Activated B cell treated with CpG ODN at 0.5 μM for 24 hours (primary cell): ENCODE results near the gene GFI1. TPM values are rescaled to one million over a fixed set of nuclear protein-coding genes. Genes with fewer than 3 reads are reported as not detected.

Experiments
- ATAC-seq: fragments of 200-7000 bp; cut with Tn5 transposase; one replicate; pipeline ENCODE4 v1.10.0; 2021; ENCODE audit warnings: low read depth, mild to moderate bottlenecking, moderate library complexity
- CTCF ChIA-PET: fragments of 350-600 bp; sonication (Branson Sonifier 250); formaldehyde crosslinking; loops from one replicate; lab custom pipeline; 2021; ENCODE audit warnings: antibody characterized with exemption; lab: Charles Lee
- POLR2A ChIA-PET: fragments of 350-600 bp; sonication (Branson Sonifier 250); formaldehyde crosslinking; loops from one replicate; lab custom pipeline; 2021; ENCODE audit warnings: antibody characterized with exemption; lab: Charles Lee
- DNase-seq: peaks from one replicate; pipeline ENCODE4 v3.0.0; 2022
- H3K27ac Mint-ChIP-seq: one replicate; pipeline ENCODE4 v1.8.0; 2020; ENCODE audit warnings: mixed read lengths
- H3K27me3 Mint-ChIP-seq: one replicate; pipeline ENCODE4 v1.8.0; 2021; ENCODE audit warnings: mixed read lengths
- H3K36me3 Mint-ChIP-seq: one replicate; pipeline ENCODE4 v1.8.0; 2021; ENCODE audit warnings: low read depth, mixed read lengths
- H3K4me1 Mint-ChIP-seq: one replicate; pipeline ENCODE4 v1.8.0; 2021; ENCODE audit warnings: mixed read lengths
- H3K4me3 Mint-ChIP-seq: one replicate; pipeline ENCODE4 v1.8.0; 2020; ENCODE audit warnings: mild to moderate bottlenecking, mixed read lengths
- H3K9me3 Mint-ChIP-seq: one replicate; pipeline ENCODE4 v1.8.0; 2020; ENCODE audit warnings: mixed read lengths
- intact Hi-C: fragments of 100-400 bp; cut with micrococcal nuclease; formaldehyde crosslinking; loops from one replicate; pipeline ENCODE4 v1.15.1; 2024
- total RNA-seq: library from RNA; stranded (reverse); gene quantifications from 2 replicates; pipeline ENCODE4 v1.2.3, GENCODE V29; 2022
- TF ChIP-seq, protein P1 (sequence below): fragments of 200-600 bp; IDR thresholded peaks from one replicate; pipeline ENCODE4 v1.8.0; 2022; ENCODE audit warnings: antibody characterized with exemption, mild to moderate bottlenecking

Gene GFI1
- total RNA-seq, 1 donor from 2014 or later: 1.2 TPM

DNA sequence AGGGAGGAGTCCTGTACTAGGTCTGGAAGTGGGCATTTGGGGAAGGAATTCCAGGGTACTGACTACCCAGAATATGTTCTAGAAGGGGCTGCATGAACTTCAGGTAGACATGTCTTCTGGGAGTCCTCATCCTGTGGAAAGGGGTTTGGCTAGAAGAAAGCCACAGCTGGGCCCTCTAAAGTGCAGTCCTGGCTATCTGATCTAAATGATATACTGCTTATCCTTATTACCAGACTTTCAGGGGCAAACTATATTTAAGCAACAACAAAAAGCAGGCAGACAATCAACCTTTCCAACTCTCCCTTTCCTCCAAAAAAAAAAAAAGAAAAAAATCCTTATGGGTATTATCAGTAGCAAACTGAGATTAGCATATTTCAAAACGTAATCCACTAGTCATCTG, 29.8 kb upstream of the GFI1 start:
- no peak for ATAC-seq
- POLR2A ChIA-PET: no interaction called here
- H3K27me3 Mint-ChIP-seq: no peaks in the 10 kb centered on the region
- CTCF ChIA-PET: no interaction called here
- H3K27ac Mint-ChIP-seq: no peak overlapping the region
- TF ChIP-seq, protein P1, sequence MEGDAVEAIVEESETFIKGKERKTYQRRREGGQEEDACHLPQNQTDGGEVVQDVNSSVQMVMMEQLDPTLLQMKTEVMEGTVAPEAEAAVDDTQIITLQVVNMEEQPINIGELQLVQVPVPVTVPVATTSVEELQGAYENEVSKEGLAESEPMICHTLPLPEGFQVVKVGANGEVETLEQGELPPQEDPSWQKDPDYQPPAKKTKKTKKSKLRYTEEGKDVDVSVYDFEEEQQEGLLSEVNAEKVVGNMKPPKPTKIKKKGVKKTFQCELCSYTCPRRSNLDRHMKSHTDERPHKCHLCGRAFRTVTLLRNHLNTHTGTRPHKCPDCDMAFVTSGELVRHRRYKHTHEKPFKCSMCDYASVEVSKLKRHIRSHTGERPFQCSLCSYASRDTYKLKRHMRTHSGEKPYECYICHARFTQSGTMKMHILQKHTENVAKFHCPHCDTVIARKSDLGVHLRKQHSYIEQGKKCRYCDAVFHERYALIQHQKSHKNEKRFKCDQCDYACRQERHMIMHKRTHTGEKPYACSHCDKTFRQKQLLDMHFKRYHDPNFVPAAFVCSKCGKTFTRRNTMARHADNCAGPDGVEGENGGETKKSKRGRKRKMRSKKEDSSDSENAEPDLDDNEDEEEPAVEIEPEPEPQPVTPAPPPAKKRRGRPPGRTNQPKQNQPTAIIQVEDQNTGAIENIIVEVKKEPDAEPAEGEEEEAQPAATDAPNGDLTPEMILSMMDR: no peak
- H3K36me3 Mint-ChIP-seq: peaks cover 30% of the 10 kb centered on the region
- H3K9me3 Mint-ChIP-seq: no peaks in the 10 kb centered on the region
- no peaks in the 10 kb centered on the region for H3K4me1 Mint-ChIP-seq
- intact Hi-C loops: no loop called here
- no peak overlapping the region for H3K4me3 Mint-ChIP-seq
- DNase-seq: no peak

DNA sequence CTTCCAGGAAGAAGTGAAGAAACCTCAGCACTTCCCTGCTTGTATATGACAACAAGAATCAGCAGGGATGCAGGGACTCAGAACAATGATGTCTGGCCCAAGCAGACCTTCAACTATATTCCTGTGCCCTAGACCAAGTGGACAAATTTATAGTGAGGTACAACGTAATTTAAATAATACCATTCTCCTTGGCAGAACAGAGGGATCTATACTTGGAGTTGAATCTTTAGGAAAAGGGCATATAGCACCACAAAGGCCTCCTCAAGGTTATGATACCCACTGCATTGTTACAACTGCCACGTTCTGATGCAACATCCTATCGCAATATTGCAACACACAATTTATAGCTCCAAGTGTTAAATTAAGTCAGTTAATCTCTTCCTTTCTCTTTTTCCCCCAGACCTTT, 29.1 kb upstream of the GFI1 start:
- no peak overlapping the region for H3K4me3 Mint-ChIP-seq
- peaks cover 30% of the 10 kb centered on the region for H3K36me3 Mint-ChIP-seq
- DNase-seq (no peak), ATAC-seq (no peak)
- TF ChIP-seq, protein P1: no peak
- ChIA-PET CTCF (no interaction called here), POLR2A (no interaction called here)
- no peak overlapping the region for H3K27ac Mint-ChIP-seq
- no peaks in the 10 kb centered on the region for H3K9me3 Mint-ChIP-seq
- H3K4me1 Mint-ChIP-seq: no peaks in the 10 kb centered on the region
- H3K27me3 Mint-ChIP-seq: no peaks in the 10 kb centered on the region
- intact Hi-C loops: no loop called here

DNA sequence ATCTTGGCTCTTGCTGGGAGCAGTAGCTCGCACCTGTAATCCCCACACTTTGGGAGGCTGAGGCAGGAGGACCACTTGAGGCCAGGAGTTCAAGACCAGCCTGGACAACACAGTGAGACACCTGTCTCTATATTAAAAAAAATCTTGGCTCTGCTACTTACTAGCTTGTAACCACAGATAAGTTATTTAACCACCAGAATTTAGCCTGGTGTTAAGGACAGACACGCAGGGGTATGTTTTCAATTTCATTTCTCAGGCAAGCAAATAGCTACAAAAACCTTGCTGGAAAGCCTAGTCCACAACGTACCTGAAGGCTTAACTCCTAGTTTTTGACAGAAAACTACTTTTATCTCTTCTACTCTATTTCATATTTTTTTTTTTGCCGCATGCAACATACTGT, 24.8 kb upstream of the GFI1 start:
- TF ChIP-seq, protein P1: no peak
- Mint-ChIP-seq H3K9me3 (no peaks in the 10 kb centered on the region), H3K4me1 (peaks cover 4% of the 10 kb centered on the region), H3K27ac (no peak overlapping the region), H3K4me3 (no peak overlapping the region), H3K36me3 (peaks cover 16% of the 10 kb centered on the region), H3K27me3 (no peaks in the 10 kb centered on the region)
- ChIA-PET POLR2A (no interaction called here), CTCF (interaction anchor here (1.1 kb wide), 1 partner anchor 201 kb away, joined by 3 read pairs; no protein-coding TSS in a partner anchor)
- DNase-seq: no peak
- ATAC-seq: no peak
- intact Hi-C loops: no loop called here

DNA sequence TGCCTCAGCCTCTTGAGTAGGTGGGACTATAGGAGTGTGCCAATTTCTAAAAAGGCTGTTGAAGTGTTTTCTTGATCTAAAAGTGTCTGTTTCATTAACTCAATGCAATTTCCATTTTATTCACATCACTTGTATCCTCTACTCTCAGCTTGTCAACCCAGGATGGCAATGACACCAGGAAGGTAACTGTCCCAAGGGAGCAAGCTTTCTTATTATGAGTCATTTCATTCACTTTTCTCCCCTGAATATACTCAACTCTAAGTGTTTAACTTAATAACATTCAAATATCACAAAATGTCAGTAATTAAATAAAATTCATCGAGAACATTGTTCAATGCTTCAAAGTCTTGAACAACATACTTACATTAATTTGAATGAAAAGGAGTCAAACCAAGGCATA, 22.9 kb upstream of the GFI1 start:
- Mint-ChIP-seq H3K4me3 (no peak overlapping the region), H3K4me1 (peaks cover 6% of the 10 kb centered on the region), H3K27ac (no peak overlapping the region), H3K36me3 (peaks cover 6% of the 10 kb centered on the region), H3K27me3 (no peaks in the 10 kb centered on the region), H3K9me3 (no peaks in the 10 kb centered on the region)
- POLR2A ChIA-PET: no interaction called here
- CTCF ChIA-PET: no interaction called here
- intact Hi-C loops: no loop called here
- ATAC-seq (peak; percentile 34), DNase-seq (no peak)
- TF ChIP-seq, protein P1: no peak

DNA sequence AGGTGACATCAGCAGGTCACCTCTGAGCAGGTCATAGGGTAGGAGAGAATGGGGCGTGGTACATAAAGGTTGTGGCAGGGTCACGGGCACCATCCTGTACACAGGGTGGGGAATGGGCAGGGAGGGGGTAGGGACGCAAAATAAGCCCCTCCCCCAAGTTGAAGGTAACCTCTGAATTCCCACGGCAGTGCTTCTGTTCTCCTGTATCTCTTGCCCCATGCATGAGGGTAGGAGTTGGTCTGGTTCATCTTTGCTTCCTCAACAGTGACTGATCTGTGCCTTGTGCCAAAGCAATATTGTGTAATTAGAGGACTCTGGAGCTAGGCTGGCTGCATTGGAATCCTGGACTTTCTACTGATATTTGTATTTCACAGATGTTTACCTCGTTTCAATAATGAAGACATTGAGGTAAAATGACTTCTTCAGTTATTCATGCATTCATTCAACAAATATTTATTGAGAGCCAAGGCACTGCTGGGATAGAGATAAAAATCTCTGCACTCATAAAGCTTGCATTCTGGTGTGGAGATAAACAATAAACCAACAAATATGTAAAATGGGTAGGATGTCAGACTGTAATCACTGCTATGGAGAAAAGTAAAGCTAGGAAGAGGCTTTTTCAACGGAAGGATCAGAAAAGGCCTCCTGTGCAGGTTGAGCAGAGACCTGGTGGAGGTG, 18.4 kb upstream of the GFI1 start:
- Mint-ChIP-seq H3K4me3 (no peak overlapping the region), H3K4me1 (peaks cover 22% of the 10 kb centered on the region), H3K27ac (no peak overlapping the region), H3K27me3 (no peaks in the 10 kb centered on the region), H3K9me3 (no peaks in the 10 kb centered on the region), H3K36me3 (peaks cover 1% of the 10 kb centered on the region)
- ATAC-seq (no peak), DNase-seq (no peak)
- ChIA-PET CTCF (no interaction called here), POLR2A (no interaction called here)
- TF ChIP-seq, protein P1: no peak
- intact Hi-C loops: no loop called here
